AG09309 (cell line): ENCODE results near the gene PLEKHG3.

Source experiments
- DNase-seq: peaks from one replicate; pipeline ENCODE4 v3.0.0-alpha.2; 2010; ENCODE audit warnings: low read depth
- H3K4me3 ChIP-seq: 2 replicates; pipeline ENCODE4 v1.5.1; 2011; ENCODE audit warnings: mild to moderate bottlenecking, low read depth, low read length, moderate library complexity; ENCODE audit not compliant: control insufficient read depth
- TF ChIP-seq, protein P1 (sequence below): IDR thresholded peaks from 2 replicates; pipeline ENCODE4 v1.5.1; 2011; ENCODE audit warnings: mild to moderate bottlenecking, low read depth, low read length, inconsistent platforms; ENCODE audit not compliant: insufficient read depth, control insufficient read depth; ENCODE audit errors: missing control alignments

The PLEKHG3 gene

DNA sequence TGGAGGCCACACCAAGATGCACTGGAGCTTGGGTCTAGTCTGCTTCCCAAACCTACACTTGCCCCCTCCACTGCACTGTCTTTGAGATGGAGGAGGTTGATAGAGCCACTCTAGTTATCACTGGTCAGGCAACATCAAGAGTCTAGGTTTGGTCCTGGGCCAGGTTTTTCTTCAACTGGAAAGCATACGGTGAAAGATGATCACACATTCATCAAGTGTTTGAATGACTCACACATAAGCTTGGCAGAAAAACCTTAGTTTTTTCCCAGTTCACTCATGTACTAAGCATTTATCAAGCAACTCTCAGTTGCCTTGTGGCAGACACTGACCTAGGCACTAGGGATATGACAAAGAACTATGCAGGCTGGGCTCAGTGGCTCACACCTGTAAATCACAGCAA is 84.5 kb downstream of the PLEKHG3 start:
- DNase-seq: peak; percentile 84
- TF ChIP-seq, protein P1, sequence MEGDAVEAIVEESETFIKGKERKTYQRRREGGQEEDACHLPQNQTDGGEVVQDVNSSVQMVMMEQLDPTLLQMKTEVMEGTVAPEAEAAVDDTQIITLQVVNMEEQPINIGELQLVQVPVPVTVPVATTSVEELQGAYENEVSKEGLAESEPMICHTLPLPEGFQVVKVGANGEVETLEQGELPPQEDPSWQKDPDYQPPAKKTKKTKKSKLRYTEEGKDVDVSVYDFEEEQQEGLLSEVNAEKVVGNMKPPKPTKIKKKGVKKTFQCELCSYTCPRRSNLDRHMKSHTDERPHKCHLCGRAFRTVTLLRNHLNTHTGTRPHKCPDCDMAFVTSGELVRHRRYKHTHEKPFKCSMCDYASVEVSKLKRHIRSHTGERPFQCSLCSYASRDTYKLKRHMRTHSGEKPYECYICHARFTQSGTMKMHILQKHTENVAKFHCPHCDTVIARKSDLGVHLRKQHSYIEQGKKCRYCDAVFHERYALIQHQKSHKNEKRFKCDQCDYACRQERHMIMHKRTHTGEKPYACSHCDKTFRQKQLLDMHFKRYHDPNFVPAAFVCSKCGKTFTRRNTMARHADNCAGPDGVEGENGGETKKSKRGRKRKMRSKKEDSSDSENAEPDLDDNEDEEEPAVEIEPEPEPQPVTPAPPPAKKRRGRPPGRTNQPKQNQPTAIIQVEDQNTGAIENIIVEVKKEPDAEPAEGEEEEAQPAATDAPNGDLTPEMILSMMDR: no peak
- no peak overlapping the region for H3K4me3 ChIP-seq

GRCh38 chr14:64789696-64790095 is 85.5 kb downstream of the PLEKHG3 start:
- TF ChIP-seq, protein P1: no peak
- no peak overlapping the region for H3K4me3 ChIP-seq
- DNase-seq: no peak

DNA sequence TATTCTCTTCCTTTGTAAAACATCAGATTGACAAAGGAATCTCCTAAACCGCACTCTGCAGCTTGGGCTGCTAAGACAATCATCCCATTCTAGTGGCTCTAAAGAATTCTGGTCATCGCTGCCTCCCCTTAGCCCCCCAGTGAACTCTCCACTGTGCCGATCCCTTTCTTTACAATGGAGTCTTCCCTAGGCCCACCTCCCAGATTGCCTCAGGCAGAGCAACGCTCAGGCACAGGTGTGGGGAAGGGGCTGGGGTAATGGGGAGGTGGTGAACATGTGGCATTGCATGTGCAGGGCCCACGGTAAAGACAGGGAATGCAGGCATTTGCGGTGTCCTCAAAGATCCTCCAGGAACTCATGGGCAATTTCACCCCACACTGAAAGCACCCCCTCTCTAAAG is 86.3 kb downstream of the PLEKHG3 start:
- no peak for DNase-seq
- no peak overlapping the region for H3K4me3 ChIP-seq
- TF ChIP-seq, protein P1: no peak

- TF ChIP-seq, protein P1: no peak
- no peak for DNase-seq
- H3K4me3 ChIP-seq: no peak overlapping the region
Measured at GRCh38 chr14:64792231-64792630, 88.0 kb downstream of the PLEKHG3 start.

- DNase-seq: no peak
- H3K4me3 ChIP-seq: no peak overlapping the region
- TF ChIP-seq, protein P1: no peak
Measured at GRCh38 chr14:64792871-64793560, 88.8 kb downstream of the PLEKHG3 start.

DNA sequence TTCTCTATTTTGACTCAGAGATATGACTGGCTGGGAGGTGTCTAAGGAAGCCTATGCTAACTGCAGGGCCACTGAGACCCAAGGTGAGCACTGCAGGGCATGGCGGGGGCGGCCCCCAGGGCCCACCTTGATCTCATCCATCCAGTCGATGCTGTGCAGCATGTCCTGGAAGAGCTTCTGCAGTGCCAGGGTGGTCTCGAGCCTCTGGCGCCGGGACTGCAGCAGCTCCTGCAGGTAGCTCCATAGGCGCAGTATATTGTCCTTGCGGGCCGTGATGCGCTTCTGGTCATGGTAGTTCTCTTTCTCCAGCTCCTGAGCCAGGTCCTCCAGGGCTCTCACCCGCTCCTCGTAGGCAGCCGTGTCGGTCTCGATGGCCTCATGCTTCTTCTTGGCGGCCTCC is 91.0 kb downstream of the PLEKHG3 start:
- DNase-seq: no peak
- H3K4me3 ChIP-seq: no peak overlapping the region
- TF ChIP-seq, protein P1: no peak
